SK-N-SH treated with all-trans-retinoic acid at 6 μM for 48 hours (cell line): ENCODE measurements around the gene MTUS2.

Experiments
- ATAC-seq: fragments of 200-7000 bp; cut with Tn5 transposase; 3 replicates; pipeline ENCODE4 v1.9.1; 2020; ENCODE audit warnings: mild to moderate bottlenecking, moderate library complexity
- ARNTL ChIP-seq: fragments of 450-650 bp; formaldehyde crosslinking; IDR thresholded peaks from 2 replicates; pipeline ENCODE4 v1.5.0; 2020; ENCODE audit warnings: low read depth, mild to moderate bottlenecking, moderate library complexity, borderline replicate concordance
- BACH2 ChIP-seq: fragments of 250-450 bp; sonication (Bioruptor Pico); IDR thresholded peaks from 2 replicates; pipeline ENCODE4 v1.9.0; 2021; ENCODE audit warnings: mild to moderate bottlenecking, borderline replicate concordance
- CREB5 ChIP-seq: fragments of 250-450 bp; sonication (Bioruptor Pico); IDR thresholded peaks from 2 replicates; pipeline ENCODE4 v1.5.1; 2020; ENCODE audit warnings: low read depth, mild to moderate bottlenecking, moderate library complexity
- CSDC2 ChIP-seq: fragments of 250-450 bp; sonication (Bioruptor Pico); IDR thresholded peaks from 2 replicates; pipeline ENCODE4 v1.5.0; 2020; ENCODE audit warnings: mild to moderate bottlenecking, moderate library complexity
- CSRNP3 ChIP-seq: fragments of 250-450 bp; sonication (Bioruptor Pico); IDR thresholded peaks from 2 replicates; pipeline ENCODE4 v1.5.1; 2021; ENCODE audit warnings: mild to moderate bottlenecking, moderate library complexity
- ESRRG ChIP-seq: fragments of 250-450 bp; sonication (Bioruptor Pico); IDR thresholded peaks from 2 replicates; pipeline ENCODE4 v1.6.1; 2021; ENCODE audit warnings: mild to moderate bottlenecking
- GLIS3 ChIP-seq: fragments of 250-450 bp; sonication (Bioruptor Pico); IDR thresholded peaks from 2 replicates; pipeline ENCODE4 v1.5.0; 2020; ENCODE audit warnings: mild to moderate bottlenecking, moderate library complexity
- ISL1 ChIP-seq: fragments of 250-450 bp; sonication (Bioruptor Pico); IDR thresholded peaks from 2 replicates; pipeline ENCODE4 v2.1.2; 2022; ENCODE audit warnings: mild to moderate bottlenecking, moderate library complexity
- OSR1 ChIP-seq: fragments of 250-450 bp; sonication (Bioruptor Pico); IDR thresholded peaks from 2 replicates; pipeline ENCODE4 v1.8.0; 2022; ENCODE audit warnings: moderate library complexity, mild to moderate bottlenecking, inconsistent platforms
- PATZ1 ChIP-seq: fragments of 250-450 bp; sonication (Bioruptor Pico); IDR thresholded peaks from 2 replicates; pipeline ENCODE4 v1.8.0; 2020; ENCODE audit warnings: mild to moderate bottlenecking, moderate library complexity, borderline replicate concordance
- PPARA ChIP-seq: fragments of 250-450 bp; sonication (Bioruptor Pico); IDR thresholded peaks from 2 replicates; pipeline ENCODE4 v1.5.0; 2020; ENCODE audit warnings: mild to moderate bottlenecking, borderline replicate concordance
- RARB ChIP-seq: fragments of 250-450 bp; sonication (Bioruptor Pico); IDR thresholded peaks from 2 replicates; pipeline ENCODE4 v1.8.0; 2021; ENCODE audit warnings: mild to moderate bottlenecking, moderate library complexity
- SNAI2 ChIP-seq: fragments of 250-450 bp; sonication (Bioruptor Pico); IDR thresholded peaks from 2 replicates; pipeline ENCODE4 v1.5.0; 2020; ENCODE audit warnings: mild to moderate bottlenecking, moderate library complexity
- TCF4 ChIP-seq: fragments of 250-450 bp; sonication (Bioruptor Pico); IDR thresholded peaks from 2 replicates; pipeline ENCODE4 v1.8.0; 2021; ENCODE audit warnings: mild to moderate bottlenecking, moderate library complexity, borderline replicate concordance
- TOX ChIP-seq: fragments of 250-450 bp; sonication (Bioruptor Pico); IDR thresholded peaks from 2 replicates; pipeline ENCODE4 v1.8.0; 2021; ENCODE audit warnings: mild to moderate bottlenecking, moderate library complexity, borderline replicate concordance
- TSHZ2 ChIP-seq: fragments of 250-450 bp; sonication (Bioruptor Pico); IDR thresholded peaks from 2 replicates; pipeline ENCODE4 v1.5.0; 2020; ENCODE audit warnings: mild to moderate bottlenecking, moderate library complexity
- ZC3H10 ChIP-seq: fragments of 250-450 bp; sonication (Bioruptor Pico); IDR thresholded peaks from 2 replicates; pipeline ENCODE4 v1.5.1; 2021; ENCODE audit warnings: mild to moderate bottlenecking, moderate library complexity
- ZFP30 ChIP-seq: fragments of 450-650 bp; formaldehyde crosslinking; IDR thresholded peaks from 2 replicates; pipeline ENCODE4 v1.5.0; 2022; ENCODE audit warnings: mild to moderate bottlenecking, moderate library complexity
- ZNF565 ChIP-seq: fragments of 450-650 bp; formaldehyde crosslinking; conservative IDR thresholded peaks from 2 replicates; pipeline ENCODE4 v1.5.0; 2020; ENCODE audit warnings: low read depth, mild to moderate bottlenecking, moderate library complexity
- ZNF70 ChIP-seq: fragments of 450-650 bp; formaldehyde crosslinking; IDR thresholded peaks from 2 replicates; pipeline ENCODE4 v1.5.0; 2020; ENCODE audit warnings: mild to moderate bottlenecking, moderate library complexity
- ZNF8 ChIP-seq: fragments of 450-650 bp; formaldehyde crosslinking; IDR thresholded peaks from 2 replicates; pipeline ENCODE4 v1.5.0; 2020; ENCODE audit warnings: mild to moderate bottlenecking, moderate library complexity
- TF ChIP-seq, protein P1 (sequence below): fragments of 250-450 bp; sonication (Bioruptor Pico); IDR thresholded peaks from 2 replicates; pipeline ENCODE4 v1.8.0; 2021; ENCODE audit warnings: low read depth, mild to moderate bottlenecking, moderate library complexity, borderline replicate concordance

Gene MTUS2

GRCh38 chr13:28953714-28954418 lies 133.7 kb downstream of the MTUS2 start:
- no peak for TF ChIP-seq ZFP30
- no peak for TF ChIP-seq ZNF70 (CRISPR knock-in tag)
- TF ChIP-seq, protein P1, sequence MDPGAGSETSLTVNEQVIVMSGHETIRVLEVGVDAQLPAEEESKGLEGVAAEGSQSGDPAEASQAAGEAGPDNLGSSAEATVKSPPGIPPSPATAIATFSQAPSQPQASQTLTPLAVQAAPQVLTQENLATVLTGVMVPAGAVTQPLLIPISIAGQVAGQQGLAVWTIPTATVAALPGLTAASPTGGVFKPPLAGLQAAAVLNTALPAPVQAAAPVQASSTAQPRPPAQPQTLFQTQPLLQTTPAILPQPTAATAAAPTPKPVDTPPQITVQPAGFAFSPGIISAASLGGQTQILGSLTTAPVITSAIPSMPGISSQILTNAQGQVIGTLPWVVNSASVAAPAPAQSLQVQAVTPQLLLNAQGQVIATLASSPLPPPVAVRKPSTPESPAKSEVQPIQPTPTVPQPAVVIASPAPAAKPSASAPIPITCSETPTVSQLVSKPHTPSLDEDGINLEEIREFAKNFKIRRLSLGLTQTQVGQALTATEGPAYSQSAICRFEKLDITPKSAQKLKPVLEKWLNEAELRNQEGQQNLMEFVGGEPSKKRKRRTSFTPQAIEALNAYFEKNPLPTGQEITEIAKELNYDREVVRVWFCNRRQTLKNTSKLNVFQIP (CRISPR knock-in tag) = no peak
- TF ChIP-seq PPARA = no peak
- no peak for TF ChIP-seq ZNF8
- no peak for TF ChIP-seq OSR1 (CRISPR knock-in tag)
- no peak for TF ChIP-seq ESRRG (CRISPR knock-in tag)
- TF ChIP-seq PATZ1 (CRISPR knock-in tag) = no peak
- TF ChIP-seq CSRNP3 (CRISPR knock-in tag) = no peak
- TF ChIP-seq ARNTL (CRISPR knock-in tag) = no peak
- no peak for TF ChIP-seq SNAI2 (CRISPR knock-in tag)
- TF ChIP-seq ZC3H10 (CRISPR knock-in tag) = no peak
- TF ChIP-seq ISL1 (CRISPR knock-in tag) = no peak
- TF ChIP-seq TSHZ2 (CRISPR knock-in tag) = no peak
- TF ChIP-seq RARB (CRISPR knock-in tag) = no peak
- no peak for TF ChIP-seq BACH2 (CRISPR knock-in tag)
- TF ChIP-seq CREB5 = no peak
- ATAC-seq = no peak

- ATAC-seq = no peak
- TF ChIP-seq BACH2 (CRISPR knock-in tag) (no peak), ZC3H10 (CRISPR knock-in tag) (no peak), ZNF565 (CRISPR knock-in tag) (no peak), ARNTL (CRISPR knock-in tag) (no peak), ZNF8 (no peak), CSDC2 (no peak), TOX (CRISPR knock-in tag) (no peak), ZFP30 (no peak), ISL1 (CRISPR knock-in tag) (no peak)
Measured at GRCh38 chr13:28954419-28954725, 134.2 kb downstream of the MTUS2 start.

DNA sequence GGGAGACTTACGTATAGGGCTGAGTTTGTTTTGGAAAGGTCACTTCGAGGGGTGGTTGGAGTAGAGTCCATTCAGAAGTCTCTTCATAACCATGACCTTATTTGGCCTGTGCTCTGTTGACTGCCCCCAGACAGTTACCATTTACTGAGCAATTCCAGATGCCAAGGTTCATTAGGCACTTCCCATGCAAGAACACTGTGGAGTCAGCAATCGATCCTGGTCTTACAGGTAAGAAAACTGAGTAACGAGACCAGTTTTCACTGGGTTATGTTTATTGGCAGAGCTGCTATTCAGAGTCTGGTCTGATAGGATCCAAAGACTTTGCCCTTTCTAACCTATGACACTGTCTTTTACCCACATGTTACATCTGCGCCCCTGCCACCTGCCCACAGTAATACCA lies 134.7 kb downstream of the MTUS2 start:
- no peak for ATAC-seq
- TF ChIP-seq TOX (CRISPR knock-in tag) (no peak), ARNTL (CRISPR knock-in tag) (no peak), ZC3H10 (CRISPR knock-in tag) (no peak), BACH2 (CRISPR knock-in tag) (no peak), CSRNP3 (CRISPR knock-in tag) (no peak), TSHZ2 (CRISPR knock-in tag) (no peak), GLIS3 (CRISPR knock-in tag) (no peak), ESRRG (CRISPR knock-in tag) (no peak), OSR1 (CRISPR knock-in tag) (no peak), PPARA (no peak), TCF4 (CRISPR knock-in tag) (no peak), CSDC2 (no peak)
